ENCODE results near the gene AGXT. TPM values are rescaled to one million over a fixed set of nuclear protein-coding genes. Genes with fewer than 3 reads are reported as not detected.

AGXT gene
- total RNA-seq, 2 experiments from 2014 or later: not detected

- Histone ChIP-seq H3K9me3 (ENCODE audit: low read length) (no peaks in the 10 kb centered on the region), H3K4me3 (ENCODE audit: low read depth, low read length, poor library complexity, severe bottlenecking) (no peak overlapping the region), H4K20me1 (ENCODE audit: insufficient read depth, low read length) (no peaks in the 10 kb centered on the region), H3K27ac (ENCODE audit: low read depth, low read length, poor library complexity, severe bottlenecking) (no peak overlapping the region), H3K4me2 (ENCODE audit: low read length) (no peak overlapping the region), H2AFZ (ENCODE audit: low read length) (no peak overlapping the region), H3K4me1 (ENCODE audit: insufficient read depth, low read length, poor library complexity, severe bottlenecking) (no peaks in the 10 kb centered on the region), H3K79me2 (ENCODE audit: insufficient read depth, low read depth, low read length) (no peaks in the 10 kb centered on the region), H3K9me2 (ENCODE audit: insufficient read depth, low read length) (no peaks in the 10 kb centered on the region), H3K36me3 (ENCODE audit: insufficient read depth, low read length) (no peaks in the 10 kb centered on the region)
- no TSS peak for BruUV-seq (replicated peaks)
- intact Hi-C loops (cut with micrococcal nuclease; ENCODE audit: unreplicated experiment): no loop called here
- TF ChIP-seq CTCF (conservative IDR thresholded peaks at IDR 0.05; ENCODE audit: low read length) (no peak), EZH2phosphoT487 (IDR thresholded peaks at IDR 0.05; ENCODE audit: borderline replicate concordance, low read depth, low read length) (no peak)
- CTCF ChIA-PET (ENCODE audit: unreplicated experiment): no interaction called here
- POLR2A ChIA-PET: no interaction called here
- no peak for DNase-seq (ENCODE audit: low spot score)
Measured at GRCh38 chr2:240917684-240918257, 49.1 kb downstream of the AGXT start.

DNA sequence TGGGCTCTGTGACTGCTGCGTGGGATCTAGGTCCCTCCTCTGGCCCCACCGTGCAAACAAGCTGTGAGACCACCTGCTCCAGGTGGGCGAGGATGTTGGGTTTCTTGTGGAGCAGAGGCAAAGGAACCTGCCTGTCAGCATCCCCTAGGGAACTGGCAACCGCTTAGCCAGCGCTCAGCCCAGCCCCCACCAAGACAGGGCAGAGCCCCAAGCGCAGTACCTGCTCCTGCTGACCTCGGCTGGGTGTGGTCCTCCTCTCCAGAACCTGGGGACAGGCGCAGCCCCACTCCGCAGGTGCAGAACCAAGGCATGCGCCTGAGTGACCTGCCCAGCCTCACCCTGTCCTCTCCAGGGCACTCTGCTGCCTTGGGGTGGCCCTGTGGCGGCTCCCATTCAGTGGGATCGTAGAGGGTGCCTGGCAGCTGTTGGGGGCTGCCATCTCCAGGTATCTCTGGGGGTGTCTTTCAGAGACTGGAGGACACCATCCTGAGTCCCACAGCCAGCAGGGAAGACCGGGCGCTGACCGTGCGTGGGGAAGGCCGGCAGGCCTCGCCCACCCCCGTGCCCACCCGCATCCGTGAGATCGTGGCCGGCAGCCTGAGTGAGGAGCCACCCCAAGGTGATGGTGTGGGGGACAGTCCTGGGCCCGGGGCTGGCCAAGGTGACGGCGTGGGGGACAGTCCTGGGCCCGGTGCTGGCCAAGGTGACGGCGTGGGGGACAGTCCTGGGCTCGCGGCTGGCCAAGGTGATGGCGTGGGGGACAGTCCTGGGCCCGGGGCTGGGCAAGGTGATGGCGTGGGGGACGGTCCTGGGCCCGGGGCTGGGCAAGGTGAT lies 49.9 kb downstream of the AGXT start:
- Histone ChIP-seq H3K27ac (ENCODE audit: low read depth, low read length, poor library complexity, severe bottlenecking) (no peak overlapping the region), H3K4me3 (ENCODE audit: low read depth, low read length, poor library complexity, severe bottlenecking) (no peak overlapping the region), H3K36me3 (ENCODE audit: insufficient read depth, low read length) (no peaks in the 10 kb centered on the region), H4K20me1 (ENCODE audit: insufficient read depth, low read length) (no peaks in the 10 kb centered on the region), H3K9me2 (ENCODE audit: insufficient read depth, low read length) (no peaks in the 10 kb centered on the region), H2AFZ (ENCODE audit: low read length) (no peak overlapping the region), H3K9me3 (ENCODE audit: low read length) (no peaks in the 10 kb centered on the region), H3K4me2 (ENCODE audit: low read length) (no peak overlapping the region), H3K79me2 (ENCODE audit: insufficient read depth, low read depth, low read length) (no peaks in the 10 kb centered on the region), H3K4me1 (ENCODE audit: insufficient read depth, low read length, poor library complexity, severe bottlenecking) (no peaks in the 10 kb centered on the region)
- intact Hi-C loops (cut with micrococcal nuclease; ENCODE audit: unreplicated experiment): no loop called here
- POLR2A ChIA-PET: no interaction called here
- no peak for TF ChIP-seq EZH2phosphoT487 (IDR thresholded peaks at IDR 0.05; ENCODE audit: borderline replicate concordance, low read depth, low read length)
- no peak for TF ChIP-seq CTCF (conservative IDR thresholded peaks at IDR 0.05; ENCODE audit: low read length)
- CTCF ChIA-PET (ENCODE audit: unreplicated experiment): no interaction called here
- DNase-seq (ENCODE audit: low spot score): no peak
- BruUV-seq (replicated peaks): no TSS peak

GRCh38 chr2:240919161-240919781 lies 50.6 kb downstream of the AGXT start:
- H3K4me2 ChIP-seq (ENCODE audit: low read length): no peak overlapping the region
- POLR2A ChIA-PET: no interaction called here
- no peaks in the 10 kb centered on the region for H3K9me2 ChIP-seq (ENCODE audit: insufficient read depth, low read length)
- no peak overlapping the region for H2AFZ ChIP-seq (ENCODE audit: low read length)
- no peak for DNase-seq (ENCODE audit: low spot score)
- CTCF ChIA-PET (ENCODE audit: unreplicated experiment): no interaction called here
- H4K20me1 ChIP-seq (ENCODE audit: insufficient read depth, low read length): no peaks in the 10 kb centered on the region
- H3K27ac ChIP-seq (ENCODE audit: low read depth, low read length, poor library complexity, severe bottlenecking): no peak overlapping the region
- no peaks in the 10 kb centered on the region for H3K4me1 ChIP-seq (ENCODE audit: insufficient read depth, low read length, poor library complexity, severe bottlenecking)
- no TSS peak for BruUV-seq (replicated peaks)
- no peak overlapping the region for H3K4me3 ChIP-seq (ENCODE audit: low read depth, low read length, poor library complexity, severe bottlenecking)
- TF ChIP-seq CTCF (conservative IDR thresholded peaks at IDR 0.05; ENCODE audit: low read length) (no peak), EZH2phosphoT487 (IDR thresholded peaks at IDR 0.05; ENCODE audit: borderline replicate concordance, low read depth, low read length) (no peak)
- intact Hi-C loops (cut with micrococcal nuclease; ENCODE audit: unreplicated experiment): no loop called here
- no peaks in the 10 kb centered on the region for H3K9me3 ChIP-seq (ENCODE audit: low read length)
- H3K36me3 ChIP-seq (ENCODE audit: insufficient read depth, low read length): no peaks in the 10 kb centered on the region
- H3K79me2 ChIP-seq (ENCODE audit: insufficient read depth, low read depth, low read length): no peaks in the 10 kb centered on the region
